GM12878 (cell line): ENCODE results near the gene NCS1. TPM values are rescaled to one million over a fixed set of nuclear protein-coding genes. Genes with fewer than 3 reads are reported as not detected.

Source experiments
- ATAC-seq: fragments of 200-7000 bp; cut with Tn5 transposase; 3 replicates; pipeline ENCODE4 v1.9.1; 2020; ENCODE audit warnings: mild to moderate bottlenecking, moderate library complexity
- BruUV-seq: library from RNA; stranded (reverse); fragments of 400-500 nt; replicated peaks from 2 replicates; lab custom pipeline; 2021; lab: Mats Ljungman, UMichigan
- CTCF ChIA-PET: fragments of 300-600 bp; sonication (Branson Sonifier 250); formaldehyde crosslinking; extraction: SDS; loops from one replicate; lab custom pipeline; 2021; ENCODE audit warnings: inconsistent platforms; lab: Yijun Ruan, JAX
- POLR2A ChIA-PET: fragments of 350-600 bp; formaldehyde crosslinking; extraction: SDS; loops from one replicate; lab custom pipeline; 2021; ENCODE audit warnings: inconsistent platforms; lab: Charles Lee
- RAD21 ChIA-PET: fragments of 300-600 bp; sonication (Branson Sonifier 250); formaldehyde crosslinking; loops from one replicate; lab custom pipeline; 2023; ENCODE audit warnings: antibody characterized with exemption; ENCODE audit not compliant: unreplicated experiment; lab: Charles Lee
- SMC1A ChIA-PET: fragments of 300-600 bp; sonication (Branson Sonifier 250); formaldehyde crosslinking; loops from one replicate; lab custom pipeline; 2023; ENCODE audit not compliant: unreplicated experiment, uncharacterized antibody; lab: Charles Lee
- DNase-seq: peaks from one replicate; pipeline ENCODE4 v3.0.0-alpha.2; 2011; ENCODE audit warnings: low read depth, low spot score
- FAIRE-seq: peaks from 3 replicates; lab custom pipeline; 2011; peaks lifted over from hg19 to GRCh38; lab: Jason Lieb, UNC
- H2AFZ ChIP-seq: 2 replicates; pipeline ENCODE4 v1.6.0; 2011; ENCODE audit warnings: low read depth, low read length, control low read depth; ENCODE audit not compliant: control insufficient read depth
- H3K27ac ChIP-seq: 2 replicates; pipeline ENCODE4 v1.5.1; 2011; ENCODE audit warnings: control low read depth; ENCODE audit not compliant: control insufficient read depth, insufficient read depth
- H3K27me3 ChIP-seq, 2 experiments: replicated peaks in 1 of 2; 2 replicates each; pipeline versions ENCODE4 v1.6.0 to v1.6.1; 2011; ENCODE audit warnings: low read length in 1 of 2; ENCODE audit not compliant: control insufficient read depth in 2 of 2, insufficient read depth in 2 of 2
- H3K36me3 ChIP-seq, 2 experiments: 2 replicates each; pipeline ENCODE4 v1.5.1; 2011; ENCODE audit warnings: low read length in 1 of 2; ENCODE audit not compliant: control insufficient read depth in 2 of 2, insufficient read depth in 2 of 2
- H3K4me1 ChIP-seq: 2 replicates; pipeline ENCODE4 v1.6.1; 2011; ENCODE audit warnings: mild to moderate bottlenecking, low read length, moderate library complexity, mixed read lengths; ENCODE audit not compliant: control insufficient read depth, insufficient read depth
- H3K4me2 ChIP-seq: 2 replicates; pipeline ENCODE4 v1.6.0; 2011; ENCODE audit warnings: control low read depth; ENCODE audit not compliant: control insufficient read depth, insufficient read depth
- H3K4me3 ChIP-seq: fragments of 200-600 bp; sonication (generic); 2 replicates; pipeline ENCODE4 v1.5.1; 2016
- H3K79me2 ChIP-seq: 2 replicates; pipeline ENCODE4 v1.6.0; 2011; ENCODE audit warnings: low read length; ENCODE audit not compliant: control insufficient read depth, insufficient read depth
- H3K9ac ChIP-seq: 2 replicates; pipeline ENCODE4 v1.8.0; 2011; ENCODE audit warnings: low read length, control low read depth, mixed read lengths; ENCODE audit not compliant: control insufficient read depth, insufficient read depth
- H3K9me3 ChIP-seq: replicated peaks from 3 replicates; pipeline ENCODE4 v1.5.1; 2011; ENCODE audit warnings: mild to moderate bottlenecking, low read length; ENCODE audit not compliant: control insufficient read depth, insufficient read depth
- H4K20me1 ChIP-seq: 2 replicates; pipeline ENCODE4 v1.6.0; 2011; ENCODE audit not compliant: control insufficient read depth, insufficient read depth
- KLF5 ChIP-seq: fragments of 450-650 bp; IDR thresholded peaks from 2 replicates; pipeline ENCODE4 v1.6.1; 2014; ENCODE audit warnings: mild to moderate bottlenecking; ENCODE audit not compliant: partially characterized antibody
- NFIC ChIP-seq: IDR thresholded peaks from 2 replicates; pipeline ENCODE4 v1.6.1; 2012; ENCODE audit warnings: low read depth, mild to moderate bottlenecking, inconsistent platforms, low read length, moderate library complexity
- NFXL1 ChIP-seq: fragments of 450-650 bp; IDR thresholded peaks from 2 replicates; pipeline ENCODE4 v1.6.1; 2017; ENCODE audit warnings: antibody characterized with exemption, mild to moderate bottlenecking, borderline replicate concordance
- NFYB ChIP-seq: IDR thresholded peaks from 2 replicates; pipeline ENCODE4 v1.6.1; 2011; ENCODE audit warnings: low read depth, mild to moderate bottlenecking, low read length, improper control_type of control experiment, moderate library complexity; ENCODE audit not compliant: insufficient read depth
- SREBF2 ChIP-seq: IDR thresholded peaks from 2 replicates; pipeline ENCODE4 v1.6.1; 2012; ENCODE audit warnings: mild to moderate bottlenecking, low read length
- TAF1 ChIP-seq: IDR thresholded peaks from 2 replicates; pipeline ENCODE4 v1.6.1; 2011; ENCODE audit warnings: mild to moderate bottlenecking, low read depth, low read length, borderline replicate concordance
- TBL1XR1 ChIP-seq: IDR thresholded peaks from 2 replicates; pipeline ENCODE4 v1.6.1; 2012; ENCODE audit warnings: low read depth, low read length, improper control_type of control experiment
- ZNF24 ChIP-seq: fragments of 450-650 bp; IDR thresholded peaks from 2 replicates; pipeline ENCODE4 v1.6.1; 2017; ENCODE audit warnings: antibody characterized with exemption, mild to moderate bottlenecking
- WGBS: methylation state at CpG from one replicate; pipeline ENCODE4 v1.1.6; 2016; ENCODE audit warnings: low lambda C conversion rate; ENCODE audit not compliant: insufficient replicate concordance, insufficient coverage; ENCODE audit errors: missing lambda C conversion rate; 5-methylcytosine and 5-hydroxymethylcytosine counted together
- in situ Hi-C: fragments of 300-500 bp; cut with MboI; formaldehyde crosslinking; loops from 9 replicates; pipeline ENCODE4 v1.14.3; 2018; ENCODE audit warnings: mixed read lengths
- intact Hi-C: fragments of 100-400 bp; cut with micrococcal nuclease; formaldehyde crosslinking; loops from one replicate; pipeline ENCODE4 v1.14.2; 2022; ENCODE audit not compliant: unreplicated experiment
- polyA plus RNA-seq, 11 experiments: library from polyadenylated mRNA; depleted of rRNA in 4 of 11; unstranded in 6 of 11; stranded (reverse) in 5 of 11; fragments of >200 nt; fragmentation: Nextera tagmentation in 4 of 11; fragmentation: Illumina TruSeq in 1 of 11; extraction: Ambion mirVana in 4 of 11; extraction: Trizol in 1 of 11; gene quantifications; 1 replicate in 1 of 11; 2 replicates in 10 of 11; pipeline versions ENCODE4 v1.2.1 to v1.2.3, GENCODE V29; 2011 to 2016; ENCODE audit warnings: inconsistent platforms in 2 of 11, missing spikeins in 2 of 11, low read depth in 1 of 11
- total RNA-seq, 4 experiments: library from RNA; depleted of rRNA in 3 of 4; stranded (reverse); fragments of >200 nt in 3 of 4; fragmentation: Illumina TruSeq in 1 of 4; extraction: Trizol in 1 of 4; gene quantifications; 2 replicates each; pipeline versions ENCODE4 v1.2.1 to v1.2.3, GENCODE V29; 2013 to 2021
- TF ChIP-seq, protein P1 (sequence below): fragments of 450-650 bp; formaldehyde crosslinking; IDR thresholded peaks from 2 replicates; pipeline ENCODE4 v1.5.0; 2022; ENCODE audit warnings: mild to moderate bottlenecking, missing genetic modification characterization

The NCS1 gene
- total and polyA plus RNA-seq, 10 of the 15 experiments (the other 5 are each of a cell fraction or from before 2014, with no cell fraction given), result 0.04 to 0.22 (median 0.06) TPM; not detected in 4

DNA sequence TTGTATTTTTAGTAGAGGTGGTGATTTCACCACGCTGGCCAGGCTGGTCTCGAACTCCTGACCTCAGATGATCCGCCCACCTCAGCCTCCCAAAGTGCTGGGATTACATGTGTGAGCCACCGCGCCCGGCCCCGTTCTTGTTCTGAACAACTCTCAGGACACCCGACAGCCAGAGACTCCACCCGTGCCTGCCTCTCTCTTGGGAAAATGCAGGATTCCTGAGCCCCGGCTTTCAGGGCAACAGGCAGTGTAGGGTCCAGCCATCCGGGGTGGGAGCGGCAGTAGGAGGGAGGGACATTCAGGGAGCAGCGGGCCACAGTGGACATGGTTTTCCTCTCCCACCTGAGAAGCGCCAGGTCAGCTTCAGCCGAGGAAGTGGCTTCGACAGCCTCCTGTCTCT lies 34.4 kb downstream of the NCS1 start (continued):
- TF ChIP-seq, protein P1, sequence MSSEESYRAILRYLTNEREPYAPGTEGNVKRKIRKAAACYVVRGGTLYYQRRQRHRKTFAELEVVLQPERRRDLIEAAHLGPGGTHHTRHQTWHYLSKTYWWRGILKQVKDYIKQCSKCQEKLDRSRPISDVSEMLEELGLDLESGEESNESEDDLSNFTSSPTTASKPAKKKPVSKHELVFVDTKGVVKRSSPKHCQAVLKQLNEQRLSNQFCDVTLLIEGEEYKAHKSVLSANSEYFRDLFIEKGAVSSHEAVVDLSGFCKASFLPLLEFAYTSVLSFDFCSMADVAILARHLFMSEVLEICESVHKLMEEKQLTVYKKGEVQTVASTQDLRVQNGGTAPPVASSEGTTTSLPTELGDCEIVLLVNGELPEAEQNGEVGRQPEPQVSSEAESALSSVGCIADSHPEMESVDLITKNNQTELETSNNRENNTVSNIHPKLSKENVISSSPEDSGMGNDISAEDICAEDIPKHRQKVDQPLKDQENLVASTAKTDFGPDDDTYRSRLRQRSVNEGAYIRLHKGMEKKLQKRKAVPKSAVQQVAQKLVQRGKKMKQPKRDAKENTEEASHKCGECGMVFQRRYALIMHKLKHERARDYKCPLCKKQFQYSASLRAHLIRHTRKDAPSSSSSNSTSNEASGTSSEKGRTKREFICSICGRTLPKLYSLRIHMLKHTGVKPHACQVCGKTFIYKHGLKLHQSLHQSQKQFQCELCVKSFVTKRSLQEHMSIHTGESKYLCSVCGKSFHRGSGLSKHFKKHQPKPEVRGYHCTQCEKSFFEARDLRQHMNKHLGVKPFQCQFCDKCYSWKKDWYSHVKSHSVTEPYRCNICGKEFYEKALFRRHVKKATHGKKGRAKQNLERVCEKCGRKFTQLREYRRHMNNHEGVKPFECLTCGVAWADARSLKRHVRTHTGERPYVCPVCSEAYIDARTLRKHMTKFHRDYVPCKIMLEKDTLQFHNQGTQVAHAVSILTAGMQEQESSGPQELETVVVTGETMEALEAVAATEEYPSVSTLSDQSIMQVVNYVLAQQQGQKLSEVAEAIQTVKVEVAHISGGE, result no peak
- no peak for TF ChIP-seq NFXL1
- TF ChIP-seq NFYB, result no peak

DNA sequence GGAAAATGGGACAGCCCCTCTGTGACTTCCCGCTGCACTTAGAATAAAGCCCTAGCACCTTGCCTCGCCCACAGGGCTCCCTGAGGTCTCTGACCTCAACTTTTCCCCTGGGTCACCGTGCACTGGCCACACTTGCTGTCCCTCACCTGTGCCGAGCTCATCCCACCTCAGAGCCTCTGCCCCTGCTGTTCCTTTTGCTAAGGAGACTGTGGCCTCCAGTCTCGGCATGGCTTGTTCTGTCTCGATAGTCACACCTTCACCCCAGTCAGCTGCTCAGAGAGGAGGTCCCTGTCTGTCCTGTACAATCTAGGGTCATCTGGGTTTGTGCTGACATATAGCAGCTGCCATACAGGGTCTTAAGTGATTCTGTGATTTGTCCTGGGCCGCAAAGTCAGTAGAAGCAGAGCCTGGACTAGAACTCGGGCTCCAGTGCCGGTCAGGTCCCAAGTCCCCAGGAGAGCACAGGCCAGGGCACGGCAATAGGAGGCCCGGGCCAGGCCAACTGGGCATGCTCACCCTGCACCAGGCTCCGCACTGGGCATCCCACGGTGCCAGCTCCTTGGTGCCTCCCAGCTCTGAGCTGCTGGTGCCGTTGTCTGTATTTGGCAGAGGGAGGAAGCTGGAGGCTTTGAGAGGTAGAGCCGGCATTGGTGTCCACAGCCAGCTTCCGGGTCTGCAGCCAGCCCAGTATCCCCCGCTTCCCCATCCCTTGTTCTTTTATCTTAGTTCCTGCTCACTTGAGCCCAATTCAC lies 35.2 kb downstream of the NCS1 start:
- ChIA-PET RAD21 (no interaction called here), POLR2A (no interaction called here), CTCF (no interaction called here), SMC1A (no interaction called here)
- ATAC-seq, result no peak
- Histone ChIP-seq H4K20me1 (no peaks in the 10 kb centered on the region), H2AFZ (no peak overlapping the region), H3K4me3 (no peak overlapping the region), H3K27me3 (no peaks in the 10 kb centered on the region; a peak in 1 of 4 replicates), H3K27ac (no peak overlapping the region), H3K4me1 (no peaks in the 10 kb centered on the region), H3K79me2 (no peaks in the 10 kb centered on the region), H3K36me3 (no peaks in the 10 kb centered on the region), H3K9ac (no peak overlapping the region), H3K4me2 (no peak overlapping the region), H3K9me3 (no peaks in the 10 kb centered on the region)
- TF ChIP-seq TBL1XR1 (no peak), SREBF2 (no peak), ZNF24 (no peak), KLF5 (no peak), TAF1 (no peak), NFIC (no peak)
- WGBS, result 35% methylated on average over 17 of the region's 17 CpGs
- no peak for FAIRE-seq
- in situ Hi-C loops, result no loop called here
- BruUV-seq, result no TSS peak
- intact Hi-C loops, result no loop called here
- no peak for DNase-seq
